Measurements from ENCODE around the gene TTC5.

GRCh38 chr14:20332788-20333493 is 27.2 kb upstream of the TTC5 start, which contains the start of gene CCNB1IP1:
- no peak for TF ChIP-seq CTCF (IDR thresholded peaks at IDR 0.05; ENCODE audit: insufficient read depth, low read depth, low read length)
- no peak for TF ChIP-seq EZH2 (IDR thresholded peaks at IDR 0.05; ENCODE audit: insufficient read depth, low read length)
